Activated T-helper 2 cell treated with anti-CD3 and anti-CD28 coated beads, Interferon-gamma antibody, Interleukin-2, Interleukin-4, amounts not matched to agents 10 μg/mL and 5 μg/mL and 100 μg/mL, durations not matched to agents 14 hours and 24 hours and 36 hours (primary cell): Measurements from ENCODE around the gene NTHL1. TPM values are rescaled to one million over a fixed set of nuclear protein-coding genes. Genes with fewer than 3 reads are reported as not detected.

Source experiments
- DNase-seq: peaks from one replicate; pipeline ENCODE4 v3.0.0; 2021; ENCODE audit warnings: low spot score
- H3K27ac Mint-ChIP-seq: one replicate; pipeline ENCODE4 v1.8.0; 2021; ENCODE audit warnings: mixed read lengths
- H3K27me3 Mint-ChIP-seq: one replicate; pipeline ENCODE4 v1.8.0; 2021; ENCODE audit warnings: low read depth, mixed read lengths
- H3K36me3 Mint-ChIP-seq: one replicate; pipeline ENCODE4 v1.8.0; 2021; ENCODE audit warnings: low read depth, mixed read lengths
- H3K4me1 Mint-ChIP-seq: one replicate; pipeline ENCODE4 v1.8.0; 2021; ENCODE audit warnings: low read depth, mixed read lengths
- H3K4me3 Mint-ChIP-seq: one replicate; pipeline ENCODE4 v1.8.0; 2021; ENCODE audit warnings: low read depth, mild to moderate bottlenecking, moderate library complexity, mixed read lengths
- H3K9me3 Mint-ChIP-seq: one replicate; pipeline ENCODE4 v1.8.0; 2021; ENCODE audit warnings: mixed read lengths
- intact Hi-C: fragments of 100-400 bp; cut with micrococcal nuclease; formaldehyde crosslinking; loops from one replicate; pipeline ENCODE4 v1.15.1; 2023
- total RNA-seq: library from RNA; stranded (reverse); gene quantifications from 2 replicates; pipeline ENCODE4 v1.2.3, GENCODE V29; 2022

NTHL1 gene
- total RNA-seq, 1 donor from 2014 or later: 43.5 TPM

DNA sequence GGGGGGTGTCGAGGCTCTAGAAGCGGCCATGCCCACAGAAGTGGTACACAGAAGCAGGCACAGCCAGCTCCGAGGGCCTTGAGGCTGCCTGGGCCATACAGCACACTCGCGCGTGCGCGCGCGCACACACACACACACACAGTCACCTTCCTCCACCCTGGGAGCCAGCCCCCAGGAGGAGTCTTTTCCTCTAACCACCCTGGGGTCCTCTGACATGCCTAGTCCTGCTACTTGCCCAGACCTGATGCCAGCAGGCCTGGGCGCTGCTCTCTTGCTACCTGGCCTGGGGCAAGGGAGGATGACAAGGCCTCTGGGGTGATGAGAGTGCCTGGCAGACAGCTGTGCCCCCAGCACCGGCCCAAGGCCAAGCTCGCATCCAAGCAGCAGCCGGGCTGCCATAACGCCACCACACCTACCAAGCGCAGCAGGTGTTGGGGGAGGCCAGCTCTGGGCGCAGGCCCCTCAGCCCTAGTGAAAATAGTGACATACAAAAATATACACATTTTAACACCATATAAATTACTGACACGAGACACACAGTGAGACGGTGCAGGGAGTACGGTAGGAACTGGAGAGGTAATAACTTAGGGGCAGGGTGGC is 41.2 kb upstream of the NTHL1 start:
- no peaks in the 10 kb centered on the region for H3K4me1 Mint-ChIP-seq
- no peak for DNase-seq
- no peaks in the 10 kb centered on the region for H3K27me3 Mint-ChIP-seq
- no peak overlapping the region for H3K4me3 Mint-ChIP-seq
- peaks cover 16% of the 10 kb centered on the region for H3K36me3 Mint-ChIP-seq
- no peaks in the 10 kb centered on the region for H3K9me3 Mint-ChIP-seq
- H3K27ac Mint-ChIP-seq: no peak overlapping the region
- intact Hi-C loops: no loop called here

DNA sequence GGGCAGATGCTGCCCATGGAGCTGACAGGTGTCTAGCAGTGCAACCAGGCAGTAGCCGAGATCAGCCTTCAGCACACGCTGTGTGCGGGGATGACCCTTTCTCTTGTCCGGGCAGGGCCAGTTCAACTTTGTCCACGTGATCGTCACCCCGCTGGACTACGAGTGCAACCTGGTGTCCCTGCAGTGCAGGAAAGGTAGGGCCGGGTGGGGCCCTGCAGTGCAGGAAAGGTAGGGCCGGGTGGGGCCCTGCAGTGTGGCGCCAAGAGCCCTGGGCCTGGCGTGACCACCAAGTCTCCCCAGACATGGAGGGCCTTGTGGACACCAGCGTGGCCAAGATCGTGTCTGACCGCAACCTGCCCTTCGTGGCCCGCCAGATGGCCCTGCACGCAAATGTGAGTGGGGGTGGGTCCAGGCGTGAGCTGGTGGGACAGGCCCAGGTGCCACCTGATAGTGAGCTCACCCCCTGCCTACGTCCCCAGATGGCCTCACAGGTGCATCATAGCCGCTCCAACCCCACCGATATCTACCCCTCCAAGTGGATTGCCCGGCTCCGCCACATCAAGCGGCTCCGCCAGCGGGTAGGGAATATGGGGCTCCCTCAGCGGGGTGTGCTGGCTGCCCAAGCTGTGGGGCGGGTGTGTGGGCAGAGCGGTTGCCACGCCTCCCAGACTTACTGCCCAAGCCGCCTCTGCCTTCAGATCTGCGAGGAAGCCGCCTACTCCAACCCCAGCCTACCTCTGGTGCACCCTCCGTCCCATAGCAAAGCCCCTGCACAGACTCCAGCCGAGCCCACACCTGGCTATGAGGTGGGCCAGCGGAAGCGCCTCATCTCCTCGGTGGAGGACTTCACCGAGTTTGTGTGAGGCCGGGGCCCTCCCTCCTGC is 40.4 kb upstream of the NTHL1 start:
- Mint-ChIP-seq H3K27me3 (no peaks in the 10 kb centered on the region), H3K36me3 (peaks cover 16% of the 10 kb centered on the region), H3K9me3 (no peaks in the 10 kb centered on the region), H3K4me1 (no peaks in the 10 kb centered on the region), H3K4me3 (no peak overlapping the region), H3K27ac (no peak overlapping the region)
- intact Hi-C loops: no loop called here
- DNase-seq: no peak

DNA sequence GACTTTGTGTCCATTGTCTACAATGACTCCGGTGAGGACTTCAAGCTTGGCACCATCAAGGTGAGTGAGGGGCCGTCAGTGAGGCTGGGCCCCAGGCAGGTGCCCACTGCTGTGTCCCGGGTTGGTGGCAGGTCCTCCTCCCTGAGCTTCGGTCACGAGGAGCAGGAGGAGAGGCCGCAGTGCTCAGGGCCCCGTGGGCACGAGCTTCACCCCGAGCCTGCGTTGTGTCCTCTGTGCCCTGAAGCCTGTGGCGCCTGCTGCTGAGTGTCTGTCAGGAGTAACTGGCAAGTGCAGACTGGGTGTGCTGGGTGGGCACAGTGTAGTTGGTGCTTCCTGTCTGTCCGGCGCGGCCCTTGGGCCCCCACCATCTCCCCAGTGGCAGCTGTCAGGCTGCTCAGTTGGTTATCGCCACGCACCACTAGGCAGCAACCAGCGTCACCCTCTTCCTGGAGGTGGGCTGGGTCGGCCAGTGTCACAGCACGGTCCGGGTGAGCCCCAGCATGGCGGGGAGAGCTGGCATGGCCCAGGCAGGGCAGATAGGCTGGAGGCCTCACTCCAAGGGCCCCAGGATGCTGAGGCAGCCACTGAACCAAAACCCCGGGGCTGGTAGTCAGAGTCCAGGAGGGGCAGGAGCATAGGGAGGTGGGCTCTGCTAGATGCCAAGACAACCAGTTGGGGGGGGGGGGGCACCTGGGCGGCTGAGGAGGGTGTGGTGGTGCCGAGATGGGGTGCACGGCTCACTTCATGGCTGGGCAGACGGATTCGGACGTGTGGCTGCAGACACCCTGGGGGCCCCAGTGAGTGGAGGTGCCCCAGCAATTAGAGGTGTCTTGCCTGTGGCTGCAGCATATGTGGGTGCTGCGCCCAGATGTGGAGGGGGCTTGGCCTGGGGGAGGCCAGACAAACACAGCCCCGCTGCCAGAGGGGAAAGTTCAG is 39.4 kb upstream of the NTHL1 start:
- Mint-ChIP-seq H3K27me3 (no peaks in the 10 kb centered on the region), H3K27ac (no peak overlapping the region), H3K36me3 (peaks cover 19% of the 10 kb centered on the region), H3K4me3 (no peak overlapping the region), H3K4me1 (no peaks in the 10 kb centered on the region), H3K9me3 (no peaks in the 10 kb centered on the region)
- DNase-seq: no peak
- intact Hi-C loops: no loop called here

DNA sequence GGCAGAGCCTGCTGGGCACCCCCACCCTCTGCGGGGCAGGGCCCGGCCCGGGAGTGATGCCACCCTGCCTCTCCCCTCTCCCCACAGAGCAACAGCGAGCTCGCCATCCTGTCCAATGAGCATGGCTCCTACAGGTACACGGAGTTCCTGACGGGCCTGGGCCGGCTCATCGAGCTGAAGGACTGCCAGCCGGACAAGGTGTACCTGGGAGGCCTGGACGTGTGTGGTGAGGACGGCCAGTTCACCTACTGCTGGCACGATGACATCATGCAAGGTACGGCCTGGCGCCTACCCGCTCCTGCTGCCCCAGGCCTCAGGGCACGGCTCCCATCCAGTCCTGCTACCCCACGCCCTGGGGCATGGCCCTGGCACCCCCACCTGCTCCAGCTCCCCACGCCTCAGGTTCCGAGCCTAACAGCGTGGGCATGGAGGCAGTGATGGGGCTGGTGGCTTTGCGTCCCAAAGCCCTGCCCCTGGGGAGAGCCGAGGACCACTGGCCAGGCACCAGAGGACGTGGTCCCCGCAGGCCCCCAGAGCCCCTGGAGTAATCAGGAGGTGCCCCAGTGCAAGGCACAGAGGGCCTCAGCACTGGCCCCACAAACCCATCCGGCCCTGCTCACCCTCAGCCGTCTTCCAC is 38.6 kb upstream of the NTHL1 start:
- no peak for DNase-seq
- Mint-ChIP-seq H3K27me3 (no peaks in the 10 kb centered on the region), H3K9me3 (no peaks in the 10 kb centered on the region), H3K4me1 (no peaks in the 10 kb centered on the region), H3K27ac (no peak overlapping the region), H3K36me3 (peaks cover 19% of the 10 kb centered on the region), H3K4me3 (no peak overlapping the region)
- intact Hi-C loops: no loop called here

DNA sequence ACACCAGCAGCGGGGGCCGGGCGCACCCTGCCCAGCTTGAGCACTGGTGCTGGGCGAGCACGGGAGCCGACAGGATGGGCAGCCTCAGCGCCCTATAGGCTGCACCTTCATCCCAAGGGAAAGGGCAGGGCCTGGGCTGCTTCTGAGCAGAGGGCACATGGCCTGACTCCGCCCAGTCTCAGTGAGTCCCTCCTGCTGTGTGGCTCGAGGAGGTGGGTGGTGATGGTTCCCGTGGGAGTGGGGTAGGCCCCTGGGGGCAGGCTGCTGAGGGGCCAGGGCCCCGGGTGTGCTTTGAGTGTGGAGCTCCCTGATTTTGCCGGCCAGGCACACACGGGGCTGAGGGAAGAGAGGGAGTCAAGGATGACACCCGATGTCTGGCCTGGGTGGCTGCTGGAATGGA is 38.0 kb upstream of the NTHL1 start:
- Mint-ChIP-seq H3K9me3 (no peaks in the 10 kb centered on the region), H3K4me3 (no peak overlapping the region), H3K4me1 (no peaks in the 10 kb centered on the region), H3K27me3 (no peaks in the 10 kb centered on the region), H3K36me3 (peaks cover 18% of the 10 kb centered on the region), H3K27ac (no peak overlapping the region)
- no peak for DNase-seq
- intact Hi-C loops: no loop called here

DNA sequence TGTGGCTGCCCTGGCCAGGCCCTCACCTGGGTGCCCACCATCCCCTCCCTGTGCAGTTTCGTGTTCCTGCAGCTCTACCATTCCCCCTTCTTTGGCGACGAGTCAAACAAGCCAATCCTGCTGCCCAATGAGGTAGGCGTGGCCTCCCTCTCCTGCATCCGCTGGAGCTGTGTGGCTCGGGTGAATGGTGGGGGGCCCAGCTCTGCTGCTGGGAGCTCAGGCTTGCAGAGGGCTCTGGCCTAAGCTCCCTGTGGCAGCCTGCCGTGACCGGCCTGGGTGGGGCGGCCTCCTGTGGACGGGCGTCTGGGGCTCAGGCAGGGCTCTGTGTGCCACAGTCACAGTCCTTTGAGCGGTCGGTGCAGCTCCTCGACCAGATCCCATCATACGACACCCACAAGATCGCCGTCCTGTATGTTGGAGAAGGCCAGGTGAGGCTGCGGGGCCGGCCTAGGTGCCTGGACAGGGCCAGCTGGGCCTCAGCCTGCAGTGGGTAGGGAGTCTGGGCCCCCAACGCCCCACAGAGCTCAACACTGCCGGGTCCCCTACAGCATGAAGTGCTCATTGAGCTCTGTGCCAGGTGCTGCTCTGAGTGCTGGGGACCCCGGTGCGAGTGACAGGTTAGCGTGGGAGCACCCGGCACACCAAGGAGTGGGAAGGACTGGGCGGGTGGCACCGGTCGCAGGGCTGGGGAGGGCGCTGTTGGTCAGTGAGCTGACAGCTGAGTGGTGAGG is 37.4 kb upstream of the NTHL1 start:
- Mint-ChIP-seq H3K4me1 (no peaks in the 10 kb centered on the region), H3K36me3 (peaks cover 14% of the 10 kb centered on the region), H3K27ac (no peak overlapping the region), H3K9me3 (no peaks in the 10 kb centered on the region), H3K4me3 (no peak overlapping the region), H3K27me3 (no peaks in the 10 kb centered on the region)
- no peak for DNase-seq
- intact Hi-C loops: no loop called here

DNA sequence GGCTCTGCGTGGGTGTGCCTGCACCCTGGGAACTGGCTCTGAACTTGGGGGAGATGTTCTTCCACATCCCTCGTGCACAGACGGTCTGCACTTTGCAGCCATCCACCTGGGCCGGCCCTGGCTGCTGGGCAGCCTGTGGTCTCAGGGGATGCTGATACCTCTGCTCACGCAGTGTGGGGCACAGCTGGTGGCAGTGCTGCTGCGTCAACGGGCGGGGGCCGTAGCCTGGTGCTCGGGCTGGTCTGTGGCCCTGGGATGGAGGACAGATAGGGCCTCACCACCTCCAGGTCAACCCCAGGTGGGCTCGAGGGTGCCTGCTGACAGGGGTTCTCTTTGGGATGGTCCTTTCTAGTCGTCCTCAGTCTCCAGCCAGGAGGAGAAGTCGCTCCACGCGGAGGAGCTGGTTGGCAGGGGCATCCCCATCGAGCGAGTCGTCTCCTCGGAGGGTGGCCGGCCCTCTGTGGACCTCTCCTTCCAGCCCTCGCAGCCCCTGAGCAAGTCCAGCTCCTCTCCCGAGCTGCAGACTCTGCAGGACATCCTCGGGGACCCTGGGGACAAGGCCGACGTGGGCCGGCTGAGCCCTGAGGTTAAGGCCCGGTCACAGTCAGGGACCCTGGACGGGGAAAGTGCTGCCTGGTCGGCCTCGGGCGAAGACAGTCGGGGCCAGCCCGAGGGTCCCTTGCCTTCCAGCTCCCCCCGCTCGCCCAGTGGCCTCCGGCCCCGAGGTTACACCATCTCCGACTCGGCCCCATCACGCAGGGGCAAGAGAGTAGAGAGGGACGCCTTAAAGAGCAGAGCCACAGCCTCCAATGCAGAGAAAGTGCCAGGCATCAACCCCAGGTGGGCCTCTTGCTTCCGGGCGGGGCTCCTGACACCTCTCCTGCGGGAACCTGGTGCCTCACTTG is 36.5 kb upstream of the NTHL1 start:
- H3K27ac Mint-ChIP-seq: no peak overlapping the region
- H3K27me3 Mint-ChIP-seq: no peaks in the 10 kb centered on the region
- intact Hi-C loops: no loop called here
- peaks cover 13% of the 10 kb centered on the region for H3K36me3 Mint-ChIP-seq
- H3K4me1 Mint-ChIP-seq: no peaks in the 10 kb centered on the region
- no peak for DNase-seq
- no peak overlapping the region for H3K4me3 Mint-ChIP-seq
- H3K9me3 Mint-ChIP-seq: no peaks in the 10 kb centered on the region

DNA sequence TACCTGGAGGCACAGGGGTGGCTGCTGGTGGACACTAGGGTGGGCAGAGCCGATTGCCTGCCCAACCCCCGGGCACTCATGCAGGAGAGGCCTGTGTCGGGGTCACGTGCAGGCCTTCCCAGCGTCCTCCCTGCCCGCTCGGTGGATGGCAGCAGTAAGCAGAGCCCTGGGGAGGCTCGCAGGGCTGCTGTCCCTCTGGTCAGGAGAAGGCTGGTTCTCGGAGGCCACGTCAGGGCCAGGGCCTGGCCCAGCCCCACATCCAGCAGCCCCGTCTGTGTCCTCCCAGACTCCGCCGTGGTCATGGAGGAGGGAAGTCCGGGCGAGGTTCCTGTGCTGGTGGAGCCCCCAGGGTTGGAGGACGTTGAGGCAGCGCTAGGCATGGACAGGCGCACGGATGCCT is 35.8 kb upstream of the NTHL1 start:
- no peak overlapping the region for H3K27ac Mint-ChIP-seq

DNA sequence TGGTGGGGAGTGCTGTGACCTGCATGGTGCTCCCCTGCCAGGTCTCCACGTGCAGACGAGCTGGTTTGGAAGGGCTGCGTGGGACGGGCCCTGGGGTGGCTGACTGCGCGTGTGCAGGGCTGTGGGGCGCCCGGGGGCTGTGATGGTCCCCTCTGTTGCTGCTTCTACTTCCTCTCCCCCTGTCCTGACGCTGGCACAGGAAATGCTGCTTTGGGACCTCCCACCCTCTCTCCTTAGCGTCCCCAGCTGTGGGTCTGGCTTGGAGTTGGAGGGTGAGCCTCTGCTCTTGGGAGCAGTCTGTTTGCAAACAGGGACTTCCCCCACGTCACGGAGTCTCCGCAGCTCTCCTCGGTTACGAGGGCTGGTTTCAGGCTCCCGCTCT is 35.3 kb upstream of the NTHL1 start:
- H3K27ac Mint-ChIP-seq: no peak overlapping the region
- H3K4me1 Mint-ChIP-seq: no peaks in the 10 kb centered on the region
- H3K4me3 Mint-ChIP-seq: no peak overlapping the region
- intact Hi-C loops: no loop called here
- peaks cover 7% of the 10 kb centered on the region for H3K36me3 Mint-ChIP-seq
- no peaks in the 10 kb centered on the region for H3K9me3 Mint-ChIP-seq
- DNase-seq: no peak
- H3K27me3 Mint-ChIP-seq: no peaks in the 10 kb centered on the region

More for the DNA sequence above, 35.8 kb upstream of the NTHL1 start:
- Mint-ChIP-seq H3K27me3 (no peaks in the 10 kb centered on the region), H3K4me3 (no peak overlapping the region), H3K36me3 (peaks cover 7% of the 10 kb centered on the region), H3K9me3 (no peaks in the 10 kb centered on the region), H3K4me1 (no peaks in the 10 kb centered on the region)
- intact Hi-C loops: no loop called here
- no peak for DNase-seq

DNA sequence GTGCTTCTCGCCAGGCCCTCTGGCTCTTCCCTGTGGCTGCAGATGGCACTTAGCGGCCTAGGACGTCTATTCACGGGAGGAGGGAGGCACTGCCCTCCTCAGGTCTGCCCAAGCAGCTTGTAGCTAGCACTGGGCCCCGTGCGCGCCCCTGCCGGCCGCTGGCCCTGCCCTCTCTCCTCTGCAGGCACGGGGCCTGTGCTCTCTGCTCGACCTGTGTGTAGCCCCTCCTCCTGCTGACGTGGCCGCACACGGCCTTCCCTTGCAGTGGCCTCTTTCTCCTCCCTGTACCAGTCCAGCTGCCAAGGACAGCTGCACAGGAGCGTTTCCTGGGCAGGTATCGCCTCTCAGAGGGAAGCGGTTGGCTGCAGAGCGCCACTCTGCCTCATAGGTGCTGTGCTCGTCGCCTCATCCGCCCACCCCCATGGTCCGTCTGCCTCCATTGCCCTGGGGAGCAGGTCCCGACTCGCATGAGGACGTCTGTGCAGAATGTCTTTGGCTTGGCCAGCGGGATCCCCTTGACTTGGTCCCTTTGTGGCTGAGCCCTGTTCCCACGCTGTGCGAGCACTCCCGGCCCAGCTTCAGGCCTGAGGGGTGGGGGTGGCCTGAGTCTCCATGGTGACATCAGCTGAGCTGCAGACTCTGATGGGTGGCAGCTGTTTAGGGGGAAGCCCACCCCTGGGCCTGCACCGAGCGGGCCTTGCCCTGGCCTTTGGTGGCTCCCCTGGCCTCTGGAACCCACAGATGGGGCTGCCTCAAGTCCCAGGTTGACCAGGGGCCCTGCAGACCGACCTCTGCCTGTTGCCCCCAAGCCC is 34.7 kb upstream of the NTHL1 start:
- no peak for DNase-seq
- Mint-ChIP-seq H3K4me1 (no peaks in the 10 kb centered on the region), H3K27me3 (no peaks in the 10 kb centered on the region), H3K9me3 (no peaks in the 10 kb centered on the region), H3K36me3 (peaks cover 7% of the 10 kb centered on the region), H3K27ac (no peak overlapping the region), H3K4me3 (no peak overlapping the region)
- intact Hi-C loops: no loop called here
